Gastrocnemius medialis (tissue), 4 donors: ENCODE results near the gene SYT10. TPM values are rescaled to one million over a fixed set of nuclear protein-coding genes. Genes with fewer than 3 reads are reported as not detected.
A peak's percentile ranks its signal among the peaks of the same experiment; 100 is the strongest.

ENCODE experiments used
- ATAC-seq, 2 donors: fragments of 150-250 bp; one replicate each; pipeline ENCODE4 v1.9.1; 2016
- DNase-seq, 2 donors: peaks; one replicate each; pipeline ENCODE4 v3.0.0-alpha.2; 2019
- H3K27ac ChIP-seq, 4 donors: fragments of 200-600 bp; sonication (generic); 1 replicate in 1 of 4; 2 replicates in 3 of 4; pipeline ENCODE4 v1.5.1; 2016 to 2018; ENCODE audit warnings: mild to moderate bottlenecking in 2 of 4, moderate library complexity in 1 of 4
- H3K27me3 ChIP-seq, 3 donors: fragments of 200-600 bp; sonication (generic) in 2 of 3; 1 replicate in 1 of 3; 2 replicates in 2 of 3; pipeline versions ENCODE4 v1.5.1 to v1.6.0; 2016 to 2019; ENCODE audit warnings: mild to moderate bottlenecking in 1 of 3, moderate library complexity in 1 of 3
- H3K36me3 ChIP-seq, 2 donors: fragments of 200-600 bp; sonication (generic) in 1 of 2; one replicate each; pipeline ENCODE4 v1.5.1; 2017 to 2018
- H3K4me1 ChIP-seq, 2 donors: fragments of 200-600 bp; sonication (generic) in 1 of 2; one replicate each; pipeline ENCODE4 v1.5.1; 2016 to 2017; ENCODE audit warnings: mild to moderate bottlenecking in 2 of 2
- H3K4me3 ChIP-seq, 4 donors: fragments of 200-600 bp; sonication (generic) in 3 of 4; 1 replicate in 1 of 4; 2 replicates in 3 of 4; pipeline ENCODE4 v1.5.1; 2016 to 2019; ENCODE audit warnings: mild to moderate bottlenecking in 2 of 4
- H3K9me3 ChIP-seq, 3 donors: fragments of 200-600 bp; sonication (generic) in 2 of 3; 1 replicate in 1 of 3; 2 replicates in 2 of 3; pipeline ENCODE4 v1.5.1; 2016 to 2019
- CTCF ChIP-seq, 5 experiments: fragments of 450-650 bp in 3 of 5; fragments of 200-600 bp in 2 of 5; sonication (generic) in 2 of 5; IDR thresholded peaks in 4 of 5; conservative IDR thresholded peaks in 1 of 5; 1 replicate in 4 of 5; 2 replicates in 1 of 5; pipeline ENCODE4 v1.5.1; 2016 to 2019; ENCODE audit warnings: antibody characterized with exemption in 5 of 5, mild to moderate bottlenecking in 3 of 5, moderate library complexity in 3 of 5
- POLR2A ChIP-seq, 2 donors: fragments of 450-650 bp; IDR thresholded peaks; one replicate each; pipeline ENCODE4 v1.6.1; 2017; ENCODE audit warnings: antibody characterized with exemption in 2 of 2, mild to moderate bottlenecking in 2 of 2, moderate library complexity in 2 of 2
- in situ Hi-C, 4 donors: fragments of 200-750 bp; cut with MboI; loops; one replicate each; pipeline versions ENCODE4 v1.15.0 to v1.8.0; 2017; ENCODE audit warnings: low sequenced_read_pairs in 4 of 4
- intact Hi-C: fragments of 100-400 bp; cut with DNase I; formaldehyde crosslinking; loops from one replicate; pipeline ENCODE4 v1.15.1; 2023; ENCODE audit warnings: low total_unique reads
- total RNA-seq, 4 donors: library from RNA; depleted of rRNA; stranded (reverse); fragments of >200 nt; gene quantifications; one replicate each; pipeline versions ENCODE4 v1.1.0 to v1.2.3, GENCODE V29; 2016

The SYT10 gene
- total RNA-seq: not detected

- no peaks in the 10 kb centered on the region for H3K36me3 ChIP-seq
- peaks cover 0 to 5% of the 10 kb centered on the region in 2 donors for H3K4me1 ChIP-seq
- no peak within 1 kb of the TSS for H3K27ac ChIP-seq
- peak within 1 kb of the TSS; percentile 36 to 60 (median 40) for H3K4me3 ChIP-seq
- in situ Hi-C loops (no loop called here), intact Hi-C loops (no loop called here)
- H3K9me3 ChIP-seq: no peaks in the 10 kb centered on the region
- TF ChIP-seq POLR2A (IDR thresholded peaks at IDR 0.05) (no peak), CTCF (IDR thresholded peaks at IDR 0.05 in 4 of 5, conservative IDR thresholded peaks at IDR 0.05 in 1 of 5) (no peak)
- no peak for ATAC-seq
- DNase-seq: no peak
- H3K27me3 ChIP-seq: peaks cover 15 to 37% (median 22%) of the 10 kb centered on the region in 3 donors
These were observed at the start of gene SYT10 for GRCh38 chr12:33439587-33440011. SYT10 (minus strand) TSS chr12:33439819; CDS start chr12:33439522, 297 bp downstream.

- Histone ChIP-seq H3K27me3 (no peaks in the 10 kb centered on the region), H3K9me3 (no peaks in the 10 kb centered on the region), H3K36me3 (no peaks in the 10 kb centered on the region), H3K4me3 (no peak overlapping the region), H3K4me1 (no peaks in the 10 kb centered on the region), H3K27ac (no peak overlapping the region)
- intact Hi-C loops (no loop called here), in situ Hi-C loops (no loop called here)
- TF ChIP-seq CTCF (IDR thresholded peaks at IDR 0.05 in 4 of 5, conservative IDR thresholded peaks at IDR 0.05 in 1 of 5): no peak
- no peak for ATAC-seq
- no peak for DNase-seq
These were observed 48.4 kb upstream of the SYT10 start for GRCh38 chr12:33488036-33488435.

- Histone ChIP-seq H3K9me3 (no peaks in the 10 kb centered on the region), H3K27me3 (no peaks in the 10 kb centered on the region), H3K27ac (no peak overlapping the region), H3K36me3 (no peaks in the 10 kb centered on the region), H3K4me3 (no peak overlapping the region), H3K4me1 (no peaks in the 10 kb centered on the region)
- in situ Hi-C loops: no loop called here
- TF ChIP-seq POLR2A (IDR thresholded peaks at IDR 0.05): no peak
- DNase-seq (no peak), ATAC-seq (no peak)
- intact Hi-C loops: no loop called here
These were observed 46.4 kb upstream of the SYT10 start for GRCh38 chr12:33486058-33486457.

GRCh38 chr12:33484161-33484560 lies 44.5 kb upstream of the SYT10 start:
- in situ Hi-C loops: no loop called here
- Histone ChIP-seq H3K4me3 (no peak overlapping the region), H3K27me3 (no peaks in the 10 kb centered on the region), H3K9me3 (no peaks in the 10 kb centered on the region), H3K4me1 (no peaks in the 10 kb centered on the region), H3K36me3 (no peaks in the 10 kb centered on the region), H3K27ac (no peak overlapping the region)
- TF ChIP-seq CTCF (IDR thresholded peaks at IDR 0.05 in 4 of 5, conservative IDR thresholded peaks at IDR 0.05 in 1 of 5): no peak
- no peak for TF ChIP-seq POLR2A (IDR thresholded peaks at IDR 0.05)
- intact Hi-C loops: no loop called here
- ATAC-seq (no peak), DNase-seq (no peak)

GRCh38 chr12:33480366-33480765 lies 40.7 kb upstream of the SYT10 start:
- DNase-seq: no peak
- Histone ChIP-seq H3K27ac (no peak overlapping the region), H3K36me3 (no peaks in the 10 kb centered on the region), H3K27me3 (no peaks in the 10 kb centered on the region), H3K9me3 (no peaks in the 10 kb centered on the region), H3K4me1 (no peaks in the 10 kb centered on the region), H3K4me3 (no peak overlapping the region)
- TF ChIP-seq CTCF (IDR thresholded peaks at IDR 0.05 in 4 of 5, conservative IDR thresholded peaks at IDR 0.05 in 1 of 5): no peak
- TF ChIP-seq POLR2A (IDR thresholded peaks at IDR 0.05): no peak
- in situ Hi-C loops (no loop called here), intact Hi-C loops (no loop called here)
- ATAC-seq: no peak
